Fibroblast of lung (primary cell): ENCODE results near the gene ZNF785.
"Not testable (repeated sequence)": the region's sequence is repeated elsewhere in the genome, so short reads cannot be mapped to it uniquely, and the experiment has no call there.

ENCODE experiments used
- EZH2 ChIP-seq: IDR thresholded peaks from 2 replicates; pipeline ENCODE4 v1.5.1; 2012; ENCODE audit warnings: low read length, control low read depth, mild to moderate bottlenecking; ENCODE audit errors: missing control alignments
- TF ChIP-seq, protein P1 (sequence below), 2 donors: IDR thresholded peaks in 1 of 2; conservative IDR thresholded peaks in 1 of 2; 1 replicate in 1 of 2; 2 replicates in 1 of 2; pipeline ENCODE4 v1.5.1; 2011 to 2012; ENCODE audit warnings: low read length in 2 of 2, control low read depth in 1 of 2, inconsistent platforms in 1 of 2, low read depth in 1 of 2, mild to moderate bottlenecking in 1 of 2

DNA sequence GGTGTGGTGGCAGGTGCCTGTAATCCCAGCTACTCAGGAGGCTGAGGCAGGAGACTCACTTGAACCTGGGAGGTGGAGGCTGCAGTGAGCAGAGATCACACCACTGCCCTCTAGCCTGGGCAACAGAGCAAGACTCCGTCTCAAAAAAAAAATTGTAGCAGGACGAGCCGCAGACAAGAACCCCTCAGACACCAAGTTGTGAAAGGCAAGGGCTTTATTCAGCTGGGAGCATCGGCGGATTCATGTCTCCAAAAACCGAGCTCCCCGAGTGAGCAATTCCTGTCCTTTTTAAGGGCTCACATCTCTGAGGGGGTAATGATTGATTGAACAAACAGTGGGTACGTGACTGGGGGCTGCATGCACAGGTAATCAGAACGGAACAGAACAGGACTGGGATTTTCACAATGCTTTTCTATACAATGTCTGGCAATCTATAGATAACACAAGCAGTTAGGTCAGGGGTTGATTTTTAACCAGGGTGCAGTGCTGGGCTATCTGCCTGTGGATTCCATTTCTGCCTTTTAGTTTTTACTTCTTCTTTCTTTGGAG, 44.5 kb downstream of the ZNF785 start:
- TF ChIP-seq, protein P1, sequence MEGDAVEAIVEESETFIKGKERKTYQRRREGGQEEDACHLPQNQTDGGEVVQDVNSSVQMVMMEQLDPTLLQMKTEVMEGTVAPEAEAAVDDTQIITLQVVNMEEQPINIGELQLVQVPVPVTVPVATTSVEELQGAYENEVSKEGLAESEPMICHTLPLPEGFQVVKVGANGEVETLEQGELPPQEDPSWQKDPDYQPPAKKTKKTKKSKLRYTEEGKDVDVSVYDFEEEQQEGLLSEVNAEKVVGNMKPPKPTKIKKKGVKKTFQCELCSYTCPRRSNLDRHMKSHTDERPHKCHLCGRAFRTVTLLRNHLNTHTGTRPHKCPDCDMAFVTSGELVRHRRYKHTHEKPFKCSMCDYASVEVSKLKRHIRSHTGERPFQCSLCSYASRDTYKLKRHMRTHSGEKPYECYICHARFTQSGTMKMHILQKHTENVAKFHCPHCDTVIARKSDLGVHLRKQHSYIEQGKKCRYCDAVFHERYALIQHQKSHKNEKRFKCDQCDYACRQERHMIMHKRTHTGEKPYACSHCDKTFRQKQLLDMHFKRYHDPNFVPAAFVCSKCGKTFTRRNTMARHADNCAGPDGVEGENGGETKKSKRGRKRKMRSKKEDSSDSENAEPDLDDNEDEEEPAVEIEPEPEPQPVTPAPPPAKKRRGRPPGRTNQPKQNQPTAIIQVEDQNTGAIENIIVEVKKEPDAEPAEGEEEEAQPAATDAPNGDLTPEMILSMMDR (conservative IDR thresholded peaks at IDR 0.05 in 1 of 2, IDR thresholded peaks at IDR 0.05 in 1 of 2; ENCODE audit: low read depth in 1 of 2, low read length in 2 of 2) = not testable (repeated sequence)
- TF ChIP-seq EZH2 = not testable (repeated sequence)
